ENCODE measurements around the gene HSBP1. TPM values are rescaled to one million over a fixed set of nuclear protein-coding genes. Genes with fewer than 3 reads are reported as not detected.

HSBP1 gene
- total RNA-seq, 1 donor = 18.8 TPM

GRCh38 chr16:83806731-83807130 lies 1.0 kb upstream of the HSBP1 start:
- no peak for TF ChIP-seq CTCF (IDR thresholded peaks at IDR 0.05; ENCODE audit: extremely low read depth, low read depth, low read length)
- peaks cover 9% of the 10 kb centered on the region for H3K36me3 ChIP-seq (ENCODE audit: insufficient read depth, low read length)
- peaks cover 5% of the 10 kb centered on the region for H3K27me3 ChIP-seq (ENCODE audit: insufficient read depth, low read length)
- peaks cover 8% of the 10 kb centered on the region for H4K20me1 ChIP-seq (ENCODE audit: insufficient read depth, low read length)
- H3K27ac ChIP-seq (ENCODE audit: low read depth, low read length) = no peak overlapping the region
- DNase-seq (ENCODE audit: insufficient read length, low spot score, missing footprints) = no peak
- H3K4me1 ChIP-seq (ENCODE audit: insufficient read depth, low read length) = peaks cover 26% of the 10 kb centered on the region
- no peak overlapping the region for H2AFZ ChIP-seq (ENCODE audit: low read length)
- H3K79me2 ChIP-seq (ENCODE audit: insufficient read depth, low read length) = peaks cover 36% of the 10 kb centered on the region
- H3K4me3 ChIP-seq (ENCODE audit: insufficient read depth, low read length) = no peak overlapping the region
- no peaks in the 10 kb centered on the region for H3K9me3 ChIP-seq (ENCODE audit: low read depth, low read length)
- H3K4me2 ChIP-seq (ENCODE audit: insufficient read depth, low read length) = no peak overlapping the region

GRCh38 chr16:83807327-83807709 lies 460 bp upstream of the HSBP1 start:
- no peak for DNase-seq (ENCODE audit: insufficient read length, low spot score, missing footprints)
- H3K4me1 ChIP-seq (ENCODE audit: insufficient read depth, low read length) = peaks cover 21% of the 10 kb centered on the region
- no peak for TF ChIP-seq CTCF (IDR thresholded peaks at IDR 0.05; ENCODE audit: extremely low read depth, low read depth, low read length)
- peaks cover 15% of the 10 kb centered on the region for H3K36me3 ChIP-seq (ENCODE audit: insufficient read depth, low read length)
- peak overlapping the region; percentile 85 for H2AFZ ChIP-seq (ENCODE audit: low read length)
- H3K9me3 ChIP-seq (ENCODE audit: low read depth, low read length) = no peaks in the 10 kb centered on the region
- H3K4me3 ChIP-seq (ENCODE audit: insufficient read depth, low read length) = peak overlapping the region; percentile 94
- H3K27me3 ChIP-seq (ENCODE audit: insufficient read depth, low read length) = peaks cover under 1% of the 10 kb centered on the region
- H3K79me2 ChIP-seq (ENCODE audit: insufficient read depth, low read length) = peaks cover 42% of the 10 kb centered on the region
- no peak overlapping the region for H3K27ac ChIP-seq (ENCODE audit: low read depth, low read length)
- H4K20me1 ChIP-seq (ENCODE audit: insufficient read depth, low read length) = peaks cover 10% of the 10 kb centered on the region
- peak overlapping the region; percentile 63 for H3K4me2 ChIP-seq (ENCODE audit: insufficient read depth, low read length)

- Histone ChIP-seq H3K79me2 (ENCODE audit: insufficient read depth, low read length) (peaks cover 45% of the 10 kb centered on the region), H3K27ac (ENCODE audit: low read depth, low read length) (peak overlapping the region; percentile 54), H3K4me2 (ENCODE audit: insufficient read depth, low read length) (peak overlapping the region; percentile 99), H3K4me1 (ENCODE audit: insufficient read depth, low read length) (peaks cover 18% of the 10 kb centered on the region), H3K9me3 (ENCODE audit: low read depth, low read length) (no peaks in the 10 kb centered on the region), H2AFZ (ENCODE audit: low read length) (peak overlapping the region; percentile 95), H3K4me3 (ENCODE audit: insufficient read depth, low read length) (peak overlapping the region; percentile 94), H3K27me3 (ENCODE audit: insufficient read depth, low read length) (no peaks in the 10 kb centered on the region), H3K36me3 (ENCODE audit: insufficient read depth, low read length) (peaks cover 22% of the 10 kb centered on the region), H4K20me1 (ENCODE audit: insufficient read depth, low read length) (peaks cover 17% of the 10 kb centered on the region)
- DNase-seq (ENCODE audit: insufficient read length, low spot score, missing footprints) = no peak
- TF ChIP-seq CTCF (IDR thresholded peaks at IDR 0.05; ENCODE audit: extremely low read depth, low read depth, low read length) = no peak
These were observed 816 bp downstream of the HSBP1 start for GRCh38 chr16:83808573-83809014.

- H3K4me1 ChIP-seq (ENCODE audit: insufficient read depth, low read length) = peaks cover 20% of the 10 kb centered on the region
- peaks cover 45% of the 10 kb centered on the region for H3K79me2 ChIP-seq (ENCODE audit: insufficient read depth, low read length)
- peak overlapping the region; percentile 99 for H3K4me2 ChIP-seq (ENCODE audit: insufficient read depth, low read length)
- no peak overlapping the region for H2AFZ ChIP-seq (ENCODE audit: low read length)
- H3K36me3 ChIP-seq (ENCODE audit: insufficient read depth, low read length) = peaks cover 22% of the 10 kb centered on the region
- no peaks in the 10 kb centered on the region for H3K9me3 ChIP-seq (ENCODE audit: low read depth, low read length)
- no peak for TF ChIP-seq CTCF (IDR thresholded peaks at IDR 0.05; ENCODE audit: extremely low read depth, low read depth, low read length)
- H3K27ac ChIP-seq (ENCODE audit: low read depth, low read length) = peak overlapping the region; percentile 54
- H4K20me1 ChIP-seq (ENCODE audit: insufficient read depth, low read length) = peaks cover 17% of the 10 kb centered on the region
- DNase-seq (ENCODE audit: insufficient read length, low spot score, missing footprints) = no peak
- H3K27me3 ChIP-seq (ENCODE audit: insufficient read depth, low read length) = no peaks in the 10 kb centered on the region
- peak overlapping the region; percentile 94 for H3K4me3 ChIP-seq (ENCODE audit: insufficient read depth, low read length)
These were observed 1.3 kb downstream of the HSBP1 start for GRCh38 chr16:83809092-83809491.
